K562 (cell line): Measurements from ENCODE around the gene FOXA3. TPM values are rescaled to one million over a fixed set of nuclear protein-coding genes. Genes with fewer than 3 reads are reported as not detected.
A peak's percentile ranks its signal among the peaks of the same experiment; 100 is the strongest.

Experiments
- ATAC-seq: fragments of 200-7000 bp; cut with Tn5 transposase; 3 replicates; pipeline ENCODE4 v1.9.1; 2020; ENCODE audit warnings: moderate library complexity
- BruUV-seq: library from RNA; stranded (reverse); fragments of 400-500 nt; replicated peaks from 2 replicates; lab custom pipeline; 2021; lab: Mats Ljungman, UMichigan
- CTCF ChIA-PET: fragments of 300-600 bp; formaldehyde crosslinking; extraction: SDS; loops from one replicate; lab custom pipeline; 2021; ENCODE audit warnings: low intra/inter-chr PET ratio; lab: Yijun Ruan, JAX
- POLR2A ChIA-PET: fragments of 300-600, 350-650 bp; sonication (Branson Sonifier 250); formaldehyde crosslinking; extraction: SDS; loops from one replicate; lab custom pipeline; 2021; ENCODE audit warnings: antibody characterized with exemption, inconsistent platforms; lab: Yijun Ruan, JAX
- DNase-seq, 4 experiments: peaks; one replicate each; pipeline versions ENCODE4 v3.0.0 to v3.0.0-alpha.2; 2011 to 2018; ENCODE audit warnings: low spot score in 3 of 4, mixed read lengths in 3 of 4; ENCODE audit errors: extremely low read depth in 1 of 4
- FAIRE-seq: peaks from 2 replicates; lab custom pipeline; 2011; peaks lifted over from hg19 to GRCh38; lab: Jason Lieb, UNC
- H2AFZ ChIP-seq: 2 replicates; pipeline ENCODE4 v1.6.0; 2011; ENCODE audit warnings: low read depth, low read length, control low read depth, inconsistent platforms
- H3K27ac ChIP-seq: fragments of 200-600 bp; 3 replicates; pipeline ENCODE4 v1.8.0; 2011; ENCODE audit warnings: low read depth, mild to moderate bottlenecking, control low read depth, inconsistent platforms, low read length, moderate library complexity, mixed read lengths; ENCODE audit errors: extremely low read depth
- H3K27me3 ChIP-seq, 2 experiments: fragments of 300-600 bp in 1 of 2; 2 replicates in 1 of 2; 3 replicates in 1 of 2; pipeline versions ENCODE4 v1.6.0 to v1.8.0; 2011; ENCODE audit warnings: inconsistent platforms in 2 of 2, low read length in 2 of 2, mild to moderate bottlenecking in 1 of 2, mixed read lengths in 1 of 2, moderate library complexity in 1 of 2; ENCODE audit not compliant: control insufficient read depth in 2 of 2, insufficient read depth in 2 of 2
- H3K36me3 ChIP-seq: fragments of 300-600 bp; 3 replicates; pipeline ENCODE4 v1.8.0; 2011; ENCODE audit warnings: mild to moderate bottlenecking, low read length, inconsistent platforms; ENCODE audit not compliant: control insufficient read depth, insufficient read depth
- H3K4me1 ChIP-seq, 2 experiments: fragments of 200-600 bp in 1 of 2; replicated peaks in 1 of 2; 2 replicates in 1 of 2; 3 replicates in 1 of 2; pipeline versions ENCODE4 v1.5.1 to v1.8.0; 2011; ENCODE audit warnings: inconsistent platforms in 2 of 2, low read length in 2 of 2, mild to moderate bottlenecking in 1 of 2, mixed read lengths in 1 of 2, moderate library complexity in 1 of 2; ENCODE audit not compliant: control insufficient read depth in 2 of 2, insufficient read depth in 2 of 2
- H3K4me2 ChIP-seq: 2 replicates; pipeline ENCODE4 v1.6.1; 2011; ENCODE audit warnings: low read length, control low read depth, inconsistent platforms, mixed read lengths; ENCODE audit not compliant: insufficient read depth
- H3K4me3 ChIP-seq: fragments of 200-600 bp; sonication (generic), shearing (Covaris generic); 2 replicates; pipeline ENCODE4 v1.5.1; 2016; ENCODE audit warnings: control low read depth, inconsistent platforms
- H3K79me2 ChIP-seq: fragments of 200-600 bp; 3 replicates; pipeline ENCODE4 v1.8.0; 2011; ENCODE audit warnings: low read length, inconsistent platforms; ENCODE audit not compliant: control insufficient read depth, insufficient read depth
- H3K9ac ChIP-seq, 2 experiments: 2 replicates each; pipeline versions ENCODE4 v1.6.0 to v1.6.1; 2011; ENCODE audit warnings: low read depth in 2 of 2, low read length in 2 of 2, control low read depth in 1 of 2, inconsistent platforms in 1 of 2, mild to moderate bottlenecking in 1 of 2, mixed read lengths in 1 of 2; ENCODE audit not compliant: insufficient read depth in 1 of 2
- H3K9me1 ChIP-seq: one replicate; pipeline ENCODE4 v1.6.0; 2011; ENCODE audit warnings: inconsistent platforms, mild to moderate bottlenecking, low read length, moderate library complexity; ENCODE audit not compliant: control insufficient read depth, insufficient read depth
- H3K9me3 ChIP-seq: replicated peaks from 2 replicates; pipeline ENCODE4 v1.5.1; 2011; ENCODE audit warnings: low read depth, low read length, inconsistent platforms; ENCODE audit not compliant: control insufficient read depth, insufficient read depth
- H4K20me1 ChIP-seq: replicated peaks from 2 replicates; pipeline ENCODE4 v1.6.1; 2011; ENCODE audit warnings: low read length, inconsistent platforms, mixed read lengths; ENCODE audit not compliant: control insufficient read depth, insufficient read depth
- FOXA3 ChIP-seq, 2 experiments: fragments of 450-650 bp in 1 of 2; sonication (generic) in 1 of 2; formaldehyde crosslinking; IDR thresholded peaks in 1 of 2; conservative IDR thresholded peaks in 1 of 2; 2 replicates each; pipeline versions ENCODE4 v1.4.0 to v1.8.0; 2020 to 2022; ENCODE audit warnings: mild to moderate bottlenecking in 2 of 2, missing genetic modification reagents in 1 of 2
- JUN ChIP-seq, 2 experiments: sonication (generic) in 1 of 2; formaldehyde crosslinking in 1 of 2; IDR thresholded peaks; 2 replicates each; pipeline versions ENCODE4 v1.6.1 to v1.8.0; 2012 to 2022; ENCODE audit warnings: borderline replicate concordance in 2 of 2, mild to moderate bottlenecking in 2 of 2, improper control_type of control experiment in 1 of 2, low read depth in 1 of 2, low read length in 1 of 2, missing genetic modification reagents in 1 of 2
- MED1 ChIP-seq: sonication (generic); formaldehyde crosslinking; IDR thresholded peaks from 2 replicates; pipeline ENCODE4 v1.8.1; 2023; ENCODE audit warnings: missing genetic modification reagents, borderline replicate concordance
- MTA3 ChIP-seq: fragments of 450-650 bp; formaldehyde crosslinking; IDR thresholded peaks from 2 replicates; pipeline ENCODE4 v1.6.1; 2017; ENCODE audit warnings: mild to moderate bottlenecking, borderline replicate concordance
- POLR2A ChIP-seq: fragments of 450-650 bp; conservative IDR thresholded peaks from 2 replicates; pipeline ENCODE4 v1.6.1; 2016
- POLR2AphosphoS5 ChIP-seq: IDR thresholded peaks from 2 replicates; pipeline ENCODE4 v1.6.1; 2011; ENCODE audit warnings: mild to moderate bottlenecking, low read depth, low read length, moderate library complexity; ENCODE audit not compliant: control insufficient read depth, insufficient read depth
- POLR2G ChIP-seq: fragments of 200-400 bp; formaldehyde crosslinking; IDR thresholded peaks from 2 replicates; pipeline ENCODE4 v1.6.1; 2017; ENCODE audit warnings: low read depth, mild to moderate bottlenecking, antibody characterized with exemption, low read length, moderate library complexity
- RUNX1 ChIP-seq: sonication (generic); IDR thresholded peaks from 2 replicates; pipeline ENCODE4 v1.6.1; 2016; ENCODE audit warnings: antibody characterized with exemption, low read depth
- SLC30A9 ChIP-seq: fragments of 250-450 bp; sonication (Bioruptor Pico); IDR thresholded peaks from 2 replicates; pipeline ENCODE4 v1.8.0; 2022; ENCODE audit warnings: mild to moderate bottlenecking, moderate library complexity
- TSC22D4 ChIP-seq: fragments of 450-650 bp; IDR thresholded peaks from 2 replicates; pipeline ENCODE4 v1.6.1; 2016; ENCODE audit warnings: missing genetic modification characterization, missing biosample characterization, control low read depth
- ZBTB11 ChIP-seq, 3 experiments: fragments of 200-800 bp in 1 of 3; fragments of 250-450 bp in 1 of 3; fragments of 450-650 bp in 1 of 3; sonication (Bioruptor Pico) in 1 of 3; sonication (Bioruptor generic) in 1 of 3; formaldehyde crosslinking in 1 of 3; IDR thresholded peaks; 2 replicates each; pipeline versions ENCODE4 v1.6.1 to v1.8.0; 2016 to 2022; ENCODE audit warnings: mild to moderate bottlenecking in 2 of 3, missing genetic modification characterization in 2 of 3, missing compliant biosample characterization in 1 of 3, moderate library complexity in 1 of 3
- ZSCAN29 ChIP-seq: fragments of 450-650 bp; IDR thresholded peaks from 2 replicates; pipeline ENCODE4 v1.6.1; 2017
- WGBS: fragments of 100-300 bp; shearing (Covaris generic); methylation state at CpG from one replicate; pipeline ENCODE4 v1.1.6; 2016; ENCODE audit warnings: low coverage, mixed read lengths; ENCODE audit not compliant: insufficient coverage; ENCODE audit errors: missing lambda C conversion rate; 5-methylcytosine and 5-hydroxymethylcytosine counted together
- in situ Hi-C: fragments of 300-500 bp; cut with MboI; formaldehyde crosslinking; loops from 4 replicates; pipeline ENCODE4 v1.15.0; 2018; ENCODE audit warnings: inconsistent platforms, mixed read lengths
- intact Hi-C: fragments of 100-400 bp; cut with micrococcal nuclease; formaldehyde crosslinking; loops from 2 replicates; pipeline ENCODE4 v1.14.2; 2022
- polyA plus RNA-seq, 8 experiments: library from polyadenylated mRNA; depleted of rRNA in 4 of 8; stranded (reverse) in 5 of 8; unstranded in 3 of 8; fragments of >200 nt; fragmentation: Nextera tagmentation in 2 of 8; fragmentation: Illumina TruSeq in 1 of 8; extraction: Ambion mirVana in 2 of 8; extraction: Trizol in 1 of 8; gene quantifications; 2 replicates each; pipeline versions ENCODE4 v1.2.1 to v1.2.3, GENCODE V29; 2011 to 2014; ENCODE audit warnings: inconsistent platforms in 1 of 8, missing spikeins in 1 of 8
- total RNA-seq, 7 experiments: library from RNA; depleted of rRNA in 6 of 7; stranded (reverse); fragments of >200 nt in 6 of 7; fragmentation: Illumina TruSeq in 2 of 7; extraction: Trizol in 2 of 7; gene quantifications; 2 replicates each; pipeline versions ENCODE4 v1.2.1 to v1.2.3, GENCODE V29; 2011 to 2021; ENCODE audit warnings: low replicate concordance in 1 of 7

Gene FOXA3
- total and polyA plus RNA-seq, 9 of the 15 experiments (the other 6 are each of a cell fraction or from before 2014, with no cell fraction given): 1.3 to 15.5 (median 4.7) TPM

GRCh38 chr19:45827459-45828093, 36.5 kb upstream of the FOXA3 start:
- POLR2A ChIA-PET: interaction anchor here (0.6 to 0.8 kb wide), 3 partner anchors 15 to 160 kb away, joined by 3 read pairs; partner anchors contain the start of gene GIPR
- CTCF ChIA-PET: no interaction called here
- no peak overlapping the region for H3K4me2 ChIP-seq
- peaks cover 0 to 3% of the 10 kb centered on the region in 2 experiments; a peak in 1 of 5 replicates for H3K4me1 ChIP-seq
- no peaks in the 10 kb centered on the region for H4K20me1 ChIP-seq
- BruUV-seq: no TSS peak
- no peak for DNase-seq
- TF ChIP-seq FOXA3 (CRISPR knock-in tag; conservative IDR thresholded peaks at IDR 0.05 in 1 of 2, IDR thresholded peaks at IDR 0.05 in 1 of 2) (no peak), POLR2G (peak; percentile 58; the same call in 1 of the 2 replicates), TSC22D4 (tag) (no peak), ZSCAN29 (no peak), JUN (IDR thresholded peaks at IDR 0.05; ENCODE audit: borderline replicate concordance, low read depth, low read length) (no peak), JUN (CRISPR knock-in tag; IDR thresholded peaks at IDR 0.05; ENCODE audit: borderline replicate concordance) (no peak), POLR2A (peak; percentile 43; the same call in 1 of the 2 replicates), POLR2AphosphoS5 (peak; percentile 5; the same call in 1 of the 2 replicates), MED1 (no peak), ZBTB11 (CRISPR knock-in tag; IDR thresholded peaks at IDR 0.05) (no peak), MTA3 (no peak), RUNX1 (no peak), SLC30A9 (CRISPR knock-in tag) (no peak)
- H3K27ac ChIP-seq: no peak overlapping the region
- H2AFZ ChIP-seq: no peak overlapping the region
- no peaks in the 10 kb centered on the region for H3K27me3 ChIP-seq
- H3K79me2 ChIP-seq: no peaks in the 10 kb centered on the region
- peak; percentile 28; the same call in 1 of the 3 replicates for ATAC-seq
- H3K9me3 ChIP-seq: no peaks in the 10 kb centered on the region
- FAIRE-seq: no peak
- peaks cover 6% of the 10 kb centered on the region for H3K9me1 ChIP-seq
- WGBS: 96% methylated on average over 12 of the region's 16 CpGs
- in situ Hi-C loops (no loop called here), intact Hi-C loops (no loop called here)
- peak overlapping the region in 1 of 2 experiments; percentile 32; a peak in 1 of 4 replicates for H3K9ac ChIP-seq
- H3K4me3 ChIP-seq: no peak overlapping the region
- peaks cover 96% of the 10 kb centered on the region; the same call in 2 of the 3 replicates for H3K36me3 ChIP-seq
